ENCODE measurements around the gene CPLX1.

Gene CPLX1

DNA sequence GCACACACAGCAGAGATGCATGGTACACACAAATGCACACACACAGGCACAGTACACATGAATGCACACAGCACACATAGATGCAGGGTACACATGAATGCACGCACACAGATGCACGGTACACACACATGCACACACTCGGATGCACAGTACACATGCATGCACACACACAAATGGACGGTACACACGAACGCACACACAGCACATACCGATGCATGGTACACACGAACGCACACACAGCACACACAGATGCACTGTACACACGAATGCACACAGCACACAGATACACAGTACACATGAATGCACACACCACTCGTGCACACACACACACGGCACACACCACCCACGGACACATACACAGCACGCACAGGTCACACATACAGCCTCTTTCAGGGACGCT, 43.8 kb upstream of the CPLX1 start:
- in situ Hi-C loops (cut with MboI; ENCODE audit: low sequenced_read_pairs, unreplicated experiment) = no loop called here
- TF ChIP-seq, protein P1, sequence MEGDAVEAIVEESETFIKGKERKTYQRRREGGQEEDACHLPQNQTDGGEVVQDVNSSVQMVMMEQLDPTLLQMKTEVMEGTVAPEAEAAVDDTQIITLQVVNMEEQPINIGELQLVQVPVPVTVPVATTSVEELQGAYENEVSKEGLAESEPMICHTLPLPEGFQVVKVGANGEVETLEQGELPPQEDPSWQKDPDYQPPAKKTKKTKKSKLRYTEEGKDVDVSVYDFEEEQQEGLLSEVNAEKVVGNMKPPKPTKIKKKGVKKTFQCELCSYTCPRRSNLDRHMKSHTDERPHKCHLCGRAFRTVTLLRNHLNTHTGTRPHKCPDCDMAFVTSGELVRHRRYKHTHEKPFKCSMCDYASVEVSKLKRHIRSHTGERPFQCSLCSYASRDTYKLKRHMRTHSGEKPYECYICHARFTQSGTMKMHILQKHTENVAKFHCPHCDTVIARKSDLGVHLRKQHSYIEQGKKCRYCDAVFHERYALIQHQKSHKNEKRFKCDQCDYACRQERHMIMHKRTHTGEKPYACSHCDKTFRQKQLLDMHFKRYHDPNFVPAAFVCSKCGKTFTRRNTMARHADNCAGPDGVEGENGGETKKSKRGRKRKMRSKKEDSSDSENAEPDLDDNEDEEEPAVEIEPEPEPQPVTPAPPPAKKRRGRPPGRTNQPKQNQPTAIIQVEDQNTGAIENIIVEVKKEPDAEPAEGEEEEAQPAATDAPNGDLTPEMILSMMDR (IDR thresholded peaks at IDR 0.05; ENCODE audit: borderline replicate concordance, control extremely low read depth, extremely low read depth, insufficient read depth, missing control alignments) = no peak
- no peak for DNase-seq (ENCODE audit: low spot score)

DNA sequence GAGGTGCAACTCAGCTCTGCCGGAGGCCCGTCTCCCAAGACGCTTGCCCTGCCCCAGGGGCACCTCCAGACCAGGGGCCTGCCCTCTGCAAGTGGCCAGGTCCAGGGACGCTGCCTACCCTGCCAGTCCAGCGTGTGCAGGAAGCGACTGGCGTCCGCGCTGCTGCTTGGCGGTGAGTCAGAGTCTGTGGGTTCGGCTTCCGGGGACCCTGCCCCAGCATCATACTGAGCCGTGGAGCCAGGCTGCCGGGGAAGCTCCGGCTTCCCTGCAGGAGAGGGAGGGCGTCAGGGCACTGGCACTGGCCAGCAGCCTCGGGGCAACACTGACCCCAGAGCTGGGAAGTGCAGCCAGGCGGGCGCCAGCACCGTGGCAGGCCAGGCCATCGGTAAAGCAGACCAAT, 42.5 kb upstream of the CPLX1 start:
- in situ Hi-C loops (cut with MboI; ENCODE audit: low sequenced_read_pairs, unreplicated experiment) = no loop called here
- TF ChIP-seq, protein P1 (IDR thresholded peaks at IDR 0.05; ENCODE audit: borderline replicate concordance, control extremely low read depth, extremely low read depth, insufficient read depth, missing control alignments) = no peak
- DNase-seq (ENCODE audit: low spot score) = no peak

DNA sequence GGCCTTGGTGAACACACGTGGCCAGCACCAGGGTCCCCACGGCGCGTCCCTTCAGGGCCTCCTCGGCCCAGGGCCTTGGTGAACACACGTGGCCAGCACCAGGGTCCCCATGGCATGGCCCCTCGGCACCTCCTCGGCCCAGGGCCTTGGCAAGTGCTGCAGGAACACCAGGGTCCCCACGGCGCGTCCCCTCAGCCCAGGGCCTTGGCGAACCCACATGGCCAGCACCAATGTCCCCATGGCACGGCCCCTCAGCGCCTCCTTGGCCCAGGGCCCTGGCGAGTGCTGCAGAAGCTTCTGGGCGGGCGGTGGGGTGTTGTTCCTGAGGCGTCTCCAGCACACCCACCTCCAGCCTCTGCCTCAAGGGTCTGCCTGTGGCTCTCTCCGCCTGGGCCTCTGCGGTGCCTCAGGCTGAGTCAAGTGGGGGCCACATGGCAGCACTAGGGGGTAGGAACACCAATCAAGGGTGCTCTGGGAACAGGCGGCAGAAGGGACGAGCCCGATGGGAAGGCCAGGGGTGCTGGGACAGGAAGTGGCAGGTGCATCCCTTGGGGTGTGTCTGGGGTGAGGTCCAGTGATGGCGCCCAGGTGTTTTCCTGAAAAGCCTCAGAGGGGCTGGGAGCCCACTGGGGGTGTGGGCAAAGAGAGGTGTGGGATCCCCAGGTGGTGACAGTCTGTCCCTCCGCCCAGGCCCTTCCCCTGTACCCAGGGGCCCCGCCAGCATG, 41.8 kb upstream of the CPLX1 start:
- in situ Hi-C loops (cut with MboI; ENCODE audit: low sequenced_read_pairs, unreplicated experiment) = no loop called here
- TF ChIP-seq, protein P1 (IDR thresholded peaks at IDR 0.05; ENCODE audit: borderline replicate concordance, control extremely low read depth, extremely low read depth, insufficient read depth, missing control alignments) = no peak
- DNase-seq (ENCODE audit: low spot score) = no peak

DNA sequence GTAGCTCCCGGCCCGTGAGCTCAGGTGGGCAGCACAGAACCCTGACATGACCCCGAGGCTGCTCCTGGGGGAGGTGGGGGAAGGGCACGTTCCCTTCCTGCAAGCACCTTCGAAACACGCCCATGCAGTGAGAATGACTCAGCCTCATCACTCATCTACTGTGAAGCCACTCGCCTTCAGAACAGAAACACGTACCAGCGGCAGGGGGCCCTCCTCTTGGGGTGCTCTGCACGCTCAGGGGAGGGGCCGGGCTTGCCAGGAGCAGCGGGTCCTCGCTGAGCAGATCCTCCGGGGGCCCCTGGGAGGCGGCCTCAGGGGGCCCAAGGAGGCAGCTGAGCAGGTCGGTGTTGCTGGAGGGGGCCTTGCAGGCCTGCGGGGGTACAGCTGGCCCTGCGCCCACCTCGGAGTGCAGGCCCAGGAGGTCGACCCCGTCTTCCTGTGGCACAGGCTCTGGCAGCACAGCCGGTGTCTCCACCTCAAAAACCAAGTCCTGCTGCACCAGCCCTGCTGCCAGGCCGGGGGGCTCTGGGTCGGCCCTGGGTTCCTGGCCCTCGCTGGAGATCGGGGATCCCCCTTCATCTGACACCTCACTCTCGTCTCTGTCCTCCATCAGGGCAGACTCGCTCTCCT, 40.9 kb upstream of the CPLX1 start:
- no peak for DNase-seq (ENCODE audit: low spot score)
- TF ChIP-seq, protein P1 (IDR thresholded peaks at IDR 0.05; ENCODE audit: borderline replicate concordance, control extremely low read depth, extremely low read depth, insufficient read depth, missing control alignments) = no peak
- in situ Hi-C loops (cut with MboI; ENCODE audit: low sequenced_read_pairs, unreplicated experiment) = no loop called here

DNA sequence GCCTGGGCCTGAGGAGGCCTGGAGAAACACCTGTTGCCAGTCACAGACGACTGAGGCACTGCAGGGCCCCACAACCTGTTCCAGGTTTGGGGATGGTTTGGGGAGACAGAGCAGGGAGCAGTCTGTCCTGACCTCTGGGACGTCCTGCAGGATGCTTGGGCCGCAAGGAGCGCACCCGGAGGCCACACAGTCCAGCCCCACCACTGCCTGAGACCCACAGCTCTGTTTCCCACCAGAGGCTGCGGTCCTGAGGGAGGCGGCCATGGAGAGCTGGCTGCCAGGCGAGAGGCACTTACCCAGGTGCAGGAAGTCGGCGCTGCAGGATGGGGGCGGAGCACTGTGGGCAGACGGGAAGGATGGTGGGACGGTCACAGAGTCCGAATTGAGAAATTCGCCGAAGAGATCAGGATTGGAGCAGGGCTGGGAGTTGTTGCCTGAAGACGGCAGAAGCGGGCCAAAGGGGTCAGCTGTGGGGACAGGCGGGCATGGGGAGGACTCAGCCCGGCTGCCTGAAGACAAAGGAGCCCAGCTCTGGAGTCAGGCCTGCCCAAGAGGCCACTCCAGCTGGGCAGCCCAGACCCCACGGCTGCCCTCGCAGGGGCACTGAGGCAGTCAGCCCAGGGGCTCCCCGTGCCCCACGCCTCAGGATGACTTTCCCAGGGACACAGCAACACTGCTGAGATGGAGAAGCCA, 40.3 kb upstream of the CPLX1 start:
- TF ChIP-seq, protein P1 (IDR thresholded peaks at IDR 0.05; ENCODE audit: borderline replicate concordance, control extremely low read depth, extremely low read depth, insufficient read depth, missing control alignments) = no peak
- in situ Hi-C loops (cut with MboI; ENCODE audit: low sequenced_read_pairs, unreplicated experiment) = no loop called here
- no peak for DNase-seq (ENCODE audit: low spot score)

DNA sequence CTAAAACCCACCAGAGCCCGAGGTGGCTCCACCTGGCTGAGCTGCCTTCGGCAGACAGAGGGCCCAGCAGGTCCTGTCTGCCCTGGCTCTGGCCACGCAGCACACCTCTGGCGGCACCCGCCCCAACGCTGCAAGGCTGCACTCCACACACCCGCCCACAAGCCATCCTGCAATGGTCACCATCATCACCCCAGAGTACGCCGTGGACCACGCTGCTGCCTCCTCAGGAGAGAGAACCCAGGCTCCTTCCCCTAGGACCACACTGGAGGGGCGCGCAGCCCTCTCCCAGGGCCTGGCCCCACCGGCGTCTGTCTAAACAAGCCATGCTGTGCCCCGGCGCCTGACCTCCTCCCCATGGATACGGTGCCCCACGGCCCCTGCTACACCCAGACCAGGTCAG, 39.6 kb upstream of the CPLX1 start:
- DNase-seq (ENCODE audit: low spot score) = no peak
- in situ Hi-C loops (cut with MboI; ENCODE audit: low sequenced_read_pairs, unreplicated experiment) = no loop called here
- TF ChIP-seq, protein P1 (IDR thresholded peaks at IDR 0.05; ENCODE audit: borderline replicate concordance, control extremely low read depth, extremely low read depth, insufficient read depth, missing control alignments) = no peak

Data from GM13976 (cell line).